Activated CD4-positive, alpha-beta T cell treated with anti-CD3 and anti-CD28 coated beads, Interleukin-2, amount 10 ng/mL, durations not matched to agents 7 days and 5 days (primary cell): ENCODE results near the gene GNB2. TPM values are rescaled to one million over a fixed set of nuclear protein-coding genes. Genes with fewer than 3 reads are reported as not detected.
A peak's percentile ranks its signal among the peaks of the same experiment; 100 is the strongest.
"Not testable (repeated sequence)": the region's sequence is repeated elsewhere in the genome, so short reads cannot be mapped to it uniquely, and the experiment has no call there.

Source experiments
- CTCF ChIA-PET: fragments of 350-600 bp; sonication (Branson Sonifier 250); formaldehyde crosslinking; loops from one replicate; lab custom pipeline; 2021; ENCODE audit warnings: antibody characterized with exemption; lab: Charles Lee
- POLR2A ChIA-PET: fragments of 350-600 bp; sonication (Branson Sonifier 250); formaldehyde crosslinking; loops from one replicate; lab custom pipeline; 2021; ENCODE audit warnings: antibody characterized with exemption; lab: Charles Lee
- DNase-seq: peaks from one replicate; pipeline ENCODE4 v3.0.0-alpha.2; 2020
- H3K27ac Mint-ChIP-seq: one replicate; pipeline ENCODE4 v1.8.0; 2021; ENCODE audit warnings: mild to moderate bottlenecking, moderate library complexity, mixed read lengths
- H3K27me3 Mint-ChIP-seq: one replicate; pipeline ENCODE4 v1.8.0; 2021; ENCODE audit warnings: mixed read lengths
- H3K36me3 Mint-ChIP-seq: one replicate; pipeline ENCODE4 v1.8.0; 2021; ENCODE audit warnings: low read depth, mixed read lengths
- H3K4me1 Mint-ChIP-seq: one replicate; pipeline ENCODE4 v1.8.0; 2021; ENCODE audit warnings: mixed read lengths
- H3K4me3 Mint-ChIP-seq: one replicate; pipeline ENCODE4 v1.8.0; 2021; ENCODE audit warnings: mild to moderate bottlenecking, moderate library complexity, mixed read lengths
- H3K9me3 Mint-ChIP-seq: one replicate; pipeline ENCODE4 v1.8.0; 2021; ENCODE audit warnings: mixed read lengths
- total RNA-seq, 2 experiments: library from RNA; stranded (reverse); gene quantifications; one replicate each; pipeline ENCODE4 v1.2.3, GENCODE V29; 2021

Gene GNB2
- total RNA-seq, 2 experiments from 2014 or later, result 238 to 249 TPM

- Mint-ChIP-seq H3K4me1 (peaks cover 31% of the 10 kb centered on the region), H3K9me3 (no peaks in the 10 kb centered on the region), H3K4me3 (no peak overlapping the region), H3K27me3 (peaks cover 14% of the 10 kb centered on the region), H3K27ac (peak overlapping the region; percentile 77), H3K36me3 (peaks cover 9% of the 10 kb centered on the region)
- DNase-seq, result no peak
- ChIA-PET CTCF (interaction anchor here (0.7 to 3.6 kb wide), 4 partner anchors 9 to 190 kb away, joined by 3 to 26 read pairs (median 4); partner anchors contain the start of gene POP7), POLR2A (interaction anchor here (1.0 kb wide), 1 partner anchor 110 kb away, joined by 3 read pairs; the partner anchor contains the start of gene FBXO24)
Measured at GRCh38 chr7:100696123-100696521, 22.6 kb downstream of the GNB2 start.

GRCh38 chr7:100699018-100699417 lies 25.5 kb downstream of the GNB2 start:
- ChIA-PET POLR2A (no interaction called here), CTCF (interaction anchor here (0.7 to 1.4 kb wide), 2 partner anchors 65 to 229 kb away, joined by 3 to 4 read pairs; no protein-coding TSS in a partner anchor)
- Mint-ChIP-seq H3K27ac (no peak overlapping the region), H3K4me1 (peaks cover 12% of the 10 kb centered on the region), H3K9me3 (no peaks in the 10 kb centered on the region), H3K36me3 (no peaks in the 10 kb centered on the region), H3K4me3 (no peak overlapping the region), H3K27me3 (peaks cover 18% of the 10 kb centered on the region)
- DNase-seq, result no peak

GRCh38 chr7:100701089-100701488 lies 27.5 kb downstream of the GNB2 start:
- H3K4me1 Mint-ChIP-seq, H3K27ac Mint-ChIP-seq, H3K9me3 Mint-ChIP-seq, H3K36me3 Mint-ChIP-seq, DNase-seq, POLR2A ChIA-PET, H3K4me3 Mint-ChIP-seq, H3K27me3 Mint-ChIP-seq: not testable (repeated sequence)
- CTCF ChIA-PET, result interaction anchor here (1.0 to 3.3 kb wide), 4 partner anchors 10 to 151 kb away, joined by 3 to 22 read pairs (median 6); partner anchors contain the start of gene SLC12A9

GRCh38 chr7:100705320-100705752 lies 31.8 kb downstream of the GNB2 start:
- H3K4me1 Mint-ChIP-seq, result peaks cover 22% of the 10 kb centered on the region
- H3K36me3 Mint-ChIP-seq, result peaks cover 8% of the 10 kb centered on the region
- H3K27ac Mint-ChIP-seq, result peak overlapping the region; percentile 97
- ChIA-PET CTCF (interaction anchor here (0.5 to 3.2 kb wide), 49 partner anchors 10 to 799 kb away, joined by 3 to 40 read pairs (median 4); partner anchors contain the start of genes AGFG2, EPO, FBXO24 and GIGYF1), POLR2A (interaction anchor here (0.8 to 1.2 kb wide), 3 partner anchors 93 to 147 kb away, joined by 3 to 5 read pairs (median 4); partner anchors contain the start of genes FBXO24, MOSPD3 and SLC12A9)
- no peaks in the 10 kb centered on the region for H3K9me3 Mint-ChIP-seq
- H3K4me3 Mint-ChIP-seq, result peak overlapping the region; percentile 94
- H3K27me3 Mint-ChIP-seq, result peaks cover 5% of the 10 kb centered on the region
- peak; percentile 78 for DNase-seq

GRCh38 chr7:100705753-100706671 lies 32.5 kb downstream of the GNB2 start, which contains the start of gene POP7:
POP7 (plus strand) TSS chr7:100706121; CDS start chr7:100706831, 710 bp downstream.
- Mint-ChIP-seq H3K36me3 (peaks cover 8% of the 10 kb centered on the region), H3K27me3 (peaks cover 5% of the 10 kb centered on the region), H3K9me3 (no peaks in the 10 kb centered on the region), H3K4me1 (peaks cover 22% of the 10 kb centered on the region), H3K27ac (peak within 1 kb of the TSS; percentile 97), H3K4me3 (peak within 1 kb of the TSS; percentile 94)
- ChIA-PET CTCF (interaction anchor here (0.5 to 3.2 kb wide), 52 partner anchors 10 to 800 kb away, joined by 3 to 40 read pairs (median 4); partner anchors contain the start of genes AGFG2, EPO, FBXO24 and GIGYF1), POLR2A (interaction anchor here (0.6 to 1.2 kb wide), 4 partner anchors 94 to 278 kb away, joined by 3 to 5 read pairs (median 4); partner anchors contain the start of genes FBXO24, MOSPD3, SLC12A9 and ZCWPW1)
- DNase-seq, result peak; percentile 99

- peak overlapping the region; percentile 94 for H3K4me3 Mint-ChIP-seq
- DNase-seq, result no peak
- peaks cover 8% of the 10 kb centered on the region for H3K36me3 Mint-ChIP-seq
- POLR2A ChIA-PET, result no interaction called here
- H3K27me3 Mint-ChIP-seq, result peaks cover 3% of the 10 kb centered on the region
- CTCF ChIA-PET, result interaction anchor here (0.6 to 3.2 kb wide), 6 partner anchors 9 to 687 kb away, joined by 3 to 40 read pairs (median 8); partner anchors contain the start of gene SLC12A9
- no peaks in the 10 kb centered on the region for H3K9me3 Mint-ChIP-seq
- peak overlapping the region; percentile 97 for H3K27ac Mint-ChIP-seq
- H3K4me1 Mint-ChIP-seq, result peaks cover 22% of the 10 kb centered on the region
Measured at GRCh38 chr7:100706672-100707311, 33.3 kb downstream of the GNB2 start.

- no peaks in the 10 kb centered on the region for H3K27me3 Mint-ChIP-seq
- H3K9me3 Mint-ChIP-seq, result no peaks in the 10 kb centered on the region
- H3K27ac Mint-ChIP-seq, result no peak overlapping the region
- H3K4me3 Mint-ChIP-seq, result no peak overlapping the region
- ChIA-PET POLR2A (no interaction called here), CTCF (no interaction called here)
- H3K4me1 Mint-ChIP-seq, result peaks cover 22% of the 10 kb centered on the region
- DNase-seq, result no peak
- peaks cover 8% of the 10 kb centered on the region for H3K36me3 Mint-ChIP-seq
Measured at GRCh38 chr7:100708395-100708794, 34.9 kb downstream of the GNB2 start.

- no peak overlapping the region for H3K27ac Mint-ChIP-seq
- CTCF ChIA-PET, result interaction anchor here (0.6 to 1.6 kb wide), 5 partner anchors 9 to 267 kb away, joined by 3 to 4 read pairs (median 3); partner anchors contain the start of gene EPO
- POLR2A ChIA-PET, result no interaction called here
Measured at GRCh38 chr7:100710452-100710851, 36.9 kb downstream of the GNB2 start.

GRCh38 chr7:100711369-100711768 lies 37.8 kb downstream of the GNB2 start:
- Mint-ChIP-seq H3K27me3 (no peaks in the 10 kb centered on the region), H3K27ac (no peak overlapping the region), H3K4me1 (peaks cover 15% of the 10 kb centered on the region), H3K36me3 (peaks cover 6% of the 10 kb centered on the region), H3K4me3 (no peak overlapping the region), H3K9me3 (no peaks in the 10 kb centered on the region)
- POLR2A ChIA-PET, result no interaction called here
- CTCF ChIA-PET, result interaction anchor here (0.5 to 1.6 kb wide), 2 partner anchors 8 to 208 kb away, joined by 3 to 4 read pairs; partner anchors contain the start of gene EPO
- no peak for DNase-seq

More at GRCh38 chr7:100710452-100710851, 36.9 kb downstream of the GNB2 start:
- Mint-ChIP-seq H3K9me3 (no peaks in the 10 kb centered on the region), H3K4me3 (no peak overlapping the region), H3K4me1 (peaks cover 15% of the 10 kb centered on the region), H3K36me3 (peaks cover 8% of the 10 kb centered on the region), H3K27me3 (no peaks in the 10 kb centered on the region)
- no peak for DNase-seq

- H3K27me3 Mint-ChIP-seq, result peaks cover 22% of the 10 kb centered on the region
- ChIA-PET POLR2A (no interaction called here), CTCF (interaction anchor here (0.6 to 3.6 kb wide), 3 partner anchors 10 to 211 kb away, joined by 3 to 16 read pairs (median 4); partner anchors contain the start of gene POP7)
- no peak overlapping the region for H3K4me3 Mint-ChIP-seq
- peaks cover 2% of the 10 kb centered on the region for H3K36me3 Mint-ChIP-seq
- peaks cover 1% of the 10 kb centered on the region for H3K4me1 Mint-ChIP-seq
- peaks cover 5% of the 10 kb centered on the region for H3K9me3 Mint-ChIP-seq
- DNase-seq, result no peak
- H3K27ac Mint-ChIP-seq, result no peak overlapping the region
Measured at GRCh38 chr7:100714725-100715124, 41.2 kb downstream of the GNB2 start.

GRCh38 chr7:100717073-100717472 lies 43.5 kb downstream of the GNB2 start:
- POLR2A ChIA-PET, H3K27ac Mint-ChIP-seq, H3K36me3 Mint-ChIP-seq, DNase-seq, H3K4me3 Mint-ChIP-seq, H3K4me1 Mint-ChIP-seq, H3K9me3 Mint-ChIP-seq: not testable (repeated sequence)
- CTCF ChIA-PET, result interaction anchor here (0.6 to 3.6 kb wide), 2 partner anchors 12 to 135 kb away, joined by 3 to 16 read pairs; partner anchors contain the start of genes POP7 and SLC12A9
- H3K27me3 Mint-ChIP-seq, result peaks cover 40% of the 10 kb centered on the region
